Spleen (tissue), 11 donors: ENCODE results near the gene GPR142. TPM values are rescaled to one million over a fixed set of nuclear protein-coding genes. Genes with fewer than 3 reads are reported as not detected.

Experiments used
- DNase-seq: peaks from one replicate; pipeline ENCODE4 v3.0.0-alpha.2; 2020
- H3K27ac ChIP-seq, 8 donors: fragments of 200-600 bp; sonication (generic) in 7 of 8; 1 replicate in 4 of 8; 2 replicates in 4 of 8; pipeline versions ENCODE4 v1.5.0 to v1.8.0; 2016 to 2021; ENCODE audit warnings: inconsistent platforms in 4 of 8, mild to moderate bottlenecking in 4 of 8, moderate library complexity in 1 of 8
- H3K27me3 ChIP-seq, 7 donors: fragments of 200-600 bp; sonication (generic) in 6 of 7; replicated peaks in 1 of 7; 1 replicate in 4 of 7; 2 replicates in 3 of 7; pipeline versions ENCODE4 v1.5.0 to v1.8.0; 2016 to 2021; ENCODE audit warnings: inconsistent platforms in 3 of 7, mild to moderate bottlenecking in 1 of 7
- H3K36me3 ChIP-seq, 6 donors: fragments of 200-600 bp; sonication (generic) in 5 of 6; 1 replicate in 4 of 6; 2 replicates in 2 of 6; pipeline versions ENCODE4 v1.5.0 to v1.8.0; 2016 to 2021; ENCODE audit warnings: inconsistent platforms in 2 of 6
- H3K4me1 ChIP-seq, 6 donors: fragments of 200-600 bp; sonication (generic) in 5 of 6; 1 replicate in 3 of 6; 2 replicates in 3 of 6; pipeline versions ENCODE4 v1.5.0 to v1.8.0; 2016 to 2021; ENCODE audit warnings: inconsistent platforms in 3 of 6
- H3K4me3 ChIP-seq, 8 donors: fragments of 200-600 bp; sonication (generic) in 7 of 8; 1 replicate in 4 of 8; 2 replicates in 4 of 8; pipeline versions ENCODE4 v1.5.0 to v1.8.0; 2016 to 2021; ENCODE audit warnings: inconsistent platforms in 4 of 8, mild to moderate bottlenecking in 4 of 8, moderate library complexity in 2 of 8
- H3K9me3 ChIP-seq, 8 donors: fragments of 200-600 bp; sonication (generic) in 7 of 8; 1 replicate in 4 of 8; 2 replicates in 4 of 8; pipeline versions ENCODE4 v1.5.0 to v1.8.0; 2016 to 2021; ENCODE audit warnings: inconsistent platforms in 4 of 8
- POLR2A ChIP-seq, 3 donors: fragments of 450-650 bp; IDR thresholded peaks; one replicate each; pipeline ENCODE4 v1.5.1; 2017; ENCODE audit warnings: antibody characterized with exemption in 3 of 3, mild to moderate bottlenecking in 1 of 3
- POLR2AphosphoS5 ChIP-seq, 3 donors: sonication (generic); formaldehyde crosslinking; IDR thresholded peaks; one replicate each; pipeline ENCODE4 v1.5.1; 2017; ENCODE audit warnings: antibody characterized with exemption in 3 of 3
- WGBS, 5 donors: extraction: QIAGEN DNeasy Blood & Tissue Kit in 3 of 5; methylation state at CpG; one replicate each; pipeline versions ENCODE4 v1.1.5 to v1.1.7; 2013 to 2018; 5-methylcytosine and 5-hydroxymethylcytosine counted together
- intact Hi-C: fragments of 100-400 bp; cut with DNase I; formaldehyde crosslinking; loops from one replicate; pipeline ENCODE4 v1.15.0; 2023; ENCODE audit warnings: low total_unique reads
- polyA plus RNA-seq, 3 donors: library from polyadenylated mRNA; stranded (reverse); fragments of 200-250 nt; gene quantifications; one replicate each; pipeline ENCODE4 v1.2.1, GENCODE V29; 2013
- total RNA-seq, 7 donors: library from RNA; depleted of rRNA in 3 of 7; stranded (reverse); fragments of >200 nt in 3 of 7; fragmentation: NEBNext Ultra II Directional in 4 of 7; extraction: Animal tissue kit (Norgen Biotek cat#: 25700) in 4 of 7; gene quantifications; one replicate each; pipeline versions ENCODE4 v1.1.0 to v1.2.1, GENCODE V29; 2016 to 2021
- TF ChIP-seq, protein P1 (sequence below), 11 experiments: fragments of 200-600 bp in 7 of 11; fragments of 450-650 bp in 4 of 11; sonication (generic) in 4 of 11; IDR thresholded peaks in 8 of 11; conservative IDR thresholded peaks in 3 of 11; 1 replicate in 7 of 11; 2 replicates in 4 of 11; pipeline versions ENCODE4 v1.4.0 to v1.8.0; 2016 to 2021; ENCODE audit warnings: antibody characterized with exemption in 11 of 11, inconsistent platforms in 4 of 11, mild to moderate bottlenecking in 1 of 11
- donor health status: healthy with polysubstance abuse.
- donor health status: DM: no; HTN: no; CAD: no; lungs with moderate emphysema.
- donor health status: DM: no; HTN: no; CAD: no.
- donor health status: Bipolar disorder and iron deficiency.
- donor health status: healthy.
- donor health status: DM: no; HTN: no; CAD: no.
- donor health status: DM: yes; HTN: yes; CAD: no.

Gene GPR142
- total and polyA plus RNA-seq, 10 donors, result 0.09 to 3.1 (median 1.7) TPM

DNA sequence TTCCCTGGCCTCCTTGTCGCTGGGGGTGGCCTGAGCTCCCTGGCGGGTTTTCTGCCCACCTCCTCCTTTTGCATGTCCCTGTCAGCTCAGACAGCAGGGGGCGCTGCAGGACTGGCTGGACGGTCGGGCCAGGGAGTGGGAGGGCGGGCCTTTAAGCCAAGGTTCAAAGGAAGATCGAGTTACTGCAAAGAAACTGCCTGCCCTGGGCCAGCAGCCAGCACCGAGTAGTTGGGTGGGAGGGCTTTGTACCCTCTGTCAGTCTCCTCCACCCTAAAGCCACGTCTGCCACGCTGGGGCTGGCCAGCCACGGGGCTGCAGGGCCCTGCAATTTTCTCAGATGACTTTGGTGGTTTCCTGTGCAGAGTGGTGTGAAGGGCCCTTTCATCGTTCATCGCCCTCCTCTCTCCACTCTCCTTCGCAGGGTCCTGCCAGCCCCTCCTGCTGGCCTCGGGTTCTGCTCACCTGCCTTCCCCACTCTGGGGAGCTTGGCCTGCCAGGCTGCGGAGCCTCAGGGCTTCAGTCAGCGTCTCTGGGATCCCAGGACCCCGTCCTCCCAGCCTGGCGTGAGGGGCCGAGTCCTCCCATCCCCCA is 12.3 kb downstream of the GPR142 start:
- Histone ChIP-seq H3K27ac (peak overlapping the region in 4 of 8 donors; percentile 14 to 59 (median 42)), H3K4me3 (peak overlapping the region in 1 of 8 donors; percentile 50)

DNA sequence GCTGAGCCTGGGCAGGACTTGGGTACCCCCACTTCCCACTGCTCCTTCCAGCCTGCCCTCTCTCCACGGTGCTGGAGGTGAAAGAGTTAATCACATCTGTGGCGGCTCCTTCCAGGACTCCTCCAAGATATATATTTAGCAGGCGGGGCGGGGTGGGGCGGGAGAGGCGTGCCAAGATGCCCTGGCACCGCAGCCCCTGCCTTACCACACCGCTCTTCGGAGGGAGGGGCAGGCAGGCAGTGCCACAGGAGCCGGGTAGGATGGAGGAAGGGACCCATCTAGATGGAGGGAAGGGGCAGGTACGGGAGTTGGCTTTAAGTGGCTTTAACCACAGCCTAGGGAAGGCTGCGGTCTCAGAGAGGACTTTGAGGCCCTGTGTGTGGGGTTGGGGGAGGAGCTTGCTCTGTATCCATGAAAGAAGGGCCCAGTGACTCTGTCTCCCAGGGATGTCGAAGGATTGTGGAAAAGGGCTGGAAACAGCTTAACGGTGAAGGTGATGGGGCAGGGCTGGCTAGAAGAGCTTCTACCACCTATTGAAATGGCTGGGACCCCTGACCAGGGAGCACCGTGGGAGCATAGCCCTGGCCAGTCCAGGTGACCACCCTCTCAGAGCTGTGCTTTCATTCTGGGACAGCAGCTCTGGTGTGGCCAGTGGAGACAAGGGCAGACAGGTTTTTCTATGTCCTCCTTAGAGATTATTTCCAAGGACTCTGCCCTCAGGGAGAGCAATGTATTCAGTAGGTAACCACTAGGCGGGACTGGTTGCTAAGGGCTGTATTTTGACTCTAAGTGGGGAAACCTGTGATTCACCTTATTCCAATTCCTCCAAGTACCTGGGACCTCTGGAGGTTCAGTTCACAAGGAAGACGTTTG is 13.0 kb downstream of the GPR142 start:
- WGBS, 5 donors, result 36 to 47% (median 41%) methylated on average over 17 of the region's 17 CpGs
- H3K4me3 ChIP-seq, result peak overlapping the region in 1 of 8 donors; percentile 50

More for the DNA sequence above, 12.3 kb downstream of the GPR142 start:
- peak; percentile 97 for DNase-seq
- intact Hi-C loops, result loop anchor here (2.0 to 10.0 kb wide), 2 partner anchors 77 to 115 kb away; no protein-coding TSS in a partner anchor
- Histone ChIP-seq H3K9me3 (no peaks in the 10 kb centered on the region), H3K27me3 (peaks cover 0 to 18% (median 0%) of the 10 kb centered on the region in 7 donors), H3K4me1 (peaks cover 4 to 22% (median 14%) of the 10 kb centered on the region in 6 donors), H3K36me3 (no peaks in the 10 kb centered on the region)
- 0 to 16% (median 10%) methylated on average over 9 to 20 of the region's 20 CpGs for WGBS, 5 donors
- TF ChIP-seq POLR2A (IDR thresholded peaks at IDR 0.05) (no peak), POLR2AphosphoS5 (IDR thresholded peaks at IDR 0.05) (peak; percentile 20 to 59 (median 54))
- TF ChIP-seq, protein P1, sequence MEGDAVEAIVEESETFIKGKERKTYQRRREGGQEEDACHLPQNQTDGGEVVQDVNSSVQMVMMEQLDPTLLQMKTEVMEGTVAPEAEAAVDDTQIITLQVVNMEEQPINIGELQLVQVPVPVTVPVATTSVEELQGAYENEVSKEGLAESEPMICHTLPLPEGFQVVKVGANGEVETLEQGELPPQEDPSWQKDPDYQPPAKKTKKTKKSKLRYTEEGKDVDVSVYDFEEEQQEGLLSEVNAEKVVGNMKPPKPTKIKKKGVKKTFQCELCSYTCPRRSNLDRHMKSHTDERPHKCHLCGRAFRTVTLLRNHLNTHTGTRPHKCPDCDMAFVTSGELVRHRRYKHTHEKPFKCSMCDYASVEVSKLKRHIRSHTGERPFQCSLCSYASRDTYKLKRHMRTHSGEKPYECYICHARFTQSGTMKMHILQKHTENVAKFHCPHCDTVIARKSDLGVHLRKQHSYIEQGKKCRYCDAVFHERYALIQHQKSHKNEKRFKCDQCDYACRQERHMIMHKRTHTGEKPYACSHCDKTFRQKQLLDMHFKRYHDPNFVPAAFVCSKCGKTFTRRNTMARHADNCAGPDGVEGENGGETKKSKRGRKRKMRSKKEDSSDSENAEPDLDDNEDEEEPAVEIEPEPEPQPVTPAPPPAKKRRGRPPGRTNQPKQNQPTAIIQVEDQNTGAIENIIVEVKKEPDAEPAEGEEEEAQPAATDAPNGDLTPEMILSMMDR (IDR thresholded peaks at IDR 0.05 in 8 of 11, conservative IDR thresholded peaks at IDR 0.05 in 3 of 11), result peak; percentile 72 to 96 (median 93)

DNA sequence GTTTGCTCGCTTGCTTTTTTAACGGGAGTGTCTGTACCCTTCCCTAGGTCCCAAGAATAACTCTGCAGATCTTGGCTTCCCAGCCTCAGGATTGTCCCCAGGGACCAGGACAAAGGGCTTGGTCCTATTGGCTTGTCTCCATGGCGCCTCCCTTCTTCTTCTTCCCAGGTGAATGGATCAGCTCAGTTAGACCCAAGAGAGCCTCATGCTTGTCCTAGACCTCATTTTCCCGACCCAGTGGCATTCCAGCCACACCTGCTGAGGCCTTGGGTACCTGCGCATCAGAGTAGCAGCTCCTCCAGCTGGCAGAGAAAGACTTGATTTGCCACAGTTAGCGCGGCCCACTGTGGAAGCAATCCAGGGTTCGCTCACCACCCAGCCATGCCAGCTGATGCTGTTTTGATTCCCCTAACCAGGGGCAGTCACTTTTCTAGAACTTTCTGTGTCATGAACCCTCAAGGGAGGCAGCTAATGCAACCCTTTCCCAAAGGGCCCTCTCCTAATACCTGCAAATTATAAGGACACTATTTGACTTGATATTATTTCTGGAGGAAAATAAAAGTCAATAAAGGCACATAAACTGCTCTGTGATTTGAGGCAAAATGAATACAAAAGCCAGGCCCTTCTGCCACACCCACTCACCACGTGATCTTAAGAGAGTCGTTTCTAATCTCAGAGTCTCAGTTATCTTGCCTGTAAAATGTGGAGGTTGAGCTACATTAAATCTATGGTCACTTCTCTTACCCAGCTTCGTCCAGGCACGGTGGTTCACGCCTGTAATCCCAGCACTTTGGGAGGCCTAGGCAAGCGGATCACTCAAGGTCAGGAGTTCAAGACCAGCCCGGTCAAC is 13.9 kb downstream of the GPR142 start:
- H3K27ac ChIP-seq, result no peak overlapping the region
- 84 to 92% (median 86%) methylated on average over 15 of the region's 15 CpGs for WGBS, 5 donors
- H3K4me3 ChIP-seq, result no peak overlapping the region
- intact Hi-C loops, result no loop called here
- no peak for DNase-seq
- H3K9me3 ChIP-seq, result no peaks in the 10 kb centered on the region
- TF ChIP-seq POLR2A (IDR thresholded peaks at IDR 0.05), result no peak
- TF ChIP-seq, protein P1 (IDR thresholded peaks at IDR 0.05 in 8 of 11, conservative IDR thresholded peaks at IDR 0.05 in 3 of 11), result no peak
- no peak for TF ChIP-seq POLR2AphosphoS5 (IDR thresholded peaks at IDR 0.05)
- no peaks in the 10 kb centered on the region for H3K36me3 ChIP-seq
- H3K27me3 ChIP-seq, result peaks cover 0 to 14% (median 0%) of the 10 kb centered on the region in 7 donors
- peaks cover 4 to 22% (median 14%) of the 10 kb centered on the region in 6 donors for H3K4me1 ChIP-seq

More for the DNA sequence above, 13.0 kb downstream of the GPR142 start:
- Histone ChIP-seq H3K9me3 (no peaks in the 10 kb centered on the region), H3K27ac (peak overlapping the region in 4 of 8 donors; percentile 14 to 59 (median 42)), H3K27me3 (peaks cover 0 to 18% (median 0%) of the 10 kb centered on the region in 7 donors), H3K36me3 (no peaks in the 10 kb centered on the region), H3K4me1 (peaks cover 4 to 22% (median 14%) of the 10 kb centered on the region in 6 donors)
- no peak for TF ChIP-seq POLR2A (IDR thresholded peaks at IDR 0.05)
- TF ChIP-seq, protein P1 (IDR thresholded peaks at IDR 0.05 in 8 of 11, conservative IDR thresholded peaks at IDR 0.05 in 3 of 11), result no peak
- no peak for TF ChIP-seq POLR2AphosphoS5 (IDR thresholded peaks at IDR 0.05)
- DNase-seq, result no peak
- intact Hi-C loops, result no loop called here
